ENCODE measurements around the gene TMEM186. TPM values are rescaled to one million over a fixed set of nuclear protein-coding genes. Genes with fewer than 3 reads are reported as not detected.

TMEM186 gene
- total and polyA plus RNA-seq, 9 of the 15 experiments (the other 6 are each of a cell fraction or from before 2014, with no cell fraction given), result 10.1 to 33.4 (median 16.4) TPM

- TF ChIP-seq FIP1L1 (IDR thresholded peaks at IDR 0.05; ENCODE audit: low read depth, low read length, poor library complexity, severe bottlenecking) (peak; percentile 53), BRCA1 (IDR thresholded peaks at IDR 0.05) (no peak), BRCA1 (CRISPR knock-in tag; IDR thresholded peaks at IDR 0.05) (no peak), RNF2 (IDR thresholded peaks at IDR 0.05) (no peak), ETV1 (tag; conservative IDR thresholded peaks at IDR 0.05; ENCODE audit: low read depth) (peak; percentile 68), SREBF2 (CRISPR knock-in tag; IDR thresholded peaks at IDR 0.05) (no peak), ZNF77 (CRISPR knock-in tag; IDR thresholded peaks at IDR 0.05) (no peak), EP400 (IDR thresholded peaks at IDR 0.05) (peak; percentile 99), ZBTB9 (CRISPR knock-in tag; IDR thresholded peaks at IDR 0.05) (no peak), GTF2E2 (tag; IDR thresholded peaks at IDR 0.05) (0 out of 2 replicates have a peak, but pooled peaks have one; percentile 33), NCOR1 (IDR thresholded peaks at IDR 0.05) (no peak), BRD9 (IDR thresholded peaks at IDR 0.05; ENCODE audit: low read depth, partially characterized antibody) (no peak), JUND (IDR thresholded peaks at IDR 0.05; ENCODE audit: borderline replicate concordance, low read depth, low read length) (peak; percentile 53; the same call in 1 of the 2 replicates), JUND (tag; IDR thresholded peaks at IDR 0.05; ENCODE audit: borderline replicate concordance, low read depth, low read length) (0 out of 3 replicates have a peak, but pooled peaks have one; percentile 36), PML (IDR thresholded peaks at IDR 0.05; ENCODE audit: low read length) (peak; percentile 64; the same call in 1 of the 2 replicates), ELF2 (CRISPR knock-in tag; IDR thresholded peaks at IDR 0.05) (peak; percentile 99), ZNF436 (CRISPR knock-in tag; IDR thresholded peaks at IDR 0.05) (no peak), PHB2 (IDR thresholded peaks at IDR 0.05; ENCODE audit: low read depth) (no peak), KLF10 (CRISPR knock-in tag; IDR thresholded peaks at IDR 0.05) (no peak), XRCC3 (IDR thresholded peaks at IDR 0.05) (no peak), DNMT1 (IDR thresholded peaks at IDR 0.05) (no peak), TSHZ1 (CRISPR knock-in tag; IDR thresholded peaks at IDR 0.05) (no peak), RBM22 (IDR thresholded peaks at IDR 0.05; ENCODE audit: low read depth, low read length, poor library complexity, severe bottlenecking) (peak; percentile 54), NCOA2 (IDR thresholded peaks at IDR 0.05; ENCODE audit: partially characterized antibody in 2 of 2) (no peak), CAMTA2 (CRISPR knock-in tag; conservative IDR thresholded peaks at IDR 0.05) (no peak), ZNF253 (CRISPR knock-in tag; conservative IDR thresholded peaks at IDR 0.05) (no peak), MECOM (CRISPR knock-in tag; IDR thresholded peaks at IDR 0.05) (no peak), EGR1 (conservative IDR thresholded peaks at IDR 0.05) (peak; percentile 54)
These were observed at the start of gene TMEM186, which contains the start of gene PMM2 (continued) for GRCh38 chr16:8797364-8798173.

All from K562 (cell line).